OCI-LY3 (cell line): Measurements from ENCODE around the gene STK32C.

Source experiments
- H2AFZ ChIP-seq: fragments of 200-600, 300-600 bp; shearing (Covaris generic); 2 replicates; pipeline ENCODE4 v1.6.0; 2014; ENCODE audit warnings: antibody characterized with exemption, low read depth, low read length
- H3K27ac ChIP-seq: fragments of 200-600, 300-600 bp; sonication (generic); 2 replicates; pipeline ENCODE4 v1.5.1; 2014; ENCODE audit warnings: mild to moderate bottlenecking, low read length, moderate library complexity, mixed read lengths
- H3K27me3 ChIP-seq: fragments of 200-600, 300-600 bp; sonication (generic); 2 replicates; pipeline ENCODE4 v1.6.1; 2014; ENCODE audit warnings: low read depth, low read length, mixed read lengths
- H3K36me3 ChIP-seq: fragments of 200-600, 300-600 bp; sonication (generic); replicated peaks from 2 replicates; pipeline ENCODE3; 2014; ENCODE audit warnings: low read depth, low read length, mixed read lengths
- H3K4me1 ChIP-seq: fragments of 300-600, 200-600 bp; sonication (generic); 2 replicates; pipeline ENCODE4 v1.6.1; 2014; ENCODE audit warnings: low read length, mixed read lengths
- H3K4me2 ChIP-seq: fragments of 200-600, 300-600 bp; sonication (generic); 2 replicates; pipeline ENCODE4 v1.6.1; 2014; ENCODE audit warnings: low read length, mixed read lengths
- H3K4me3 ChIP-seq: fragments of 300-600, 200-600 bp; sonication (generic); 2 replicates; pipeline ENCODE4 v1.5.1; 2014; ENCODE audit warnings: antibody characterized with exemption, mild to moderate bottlenecking, low read length, moderate library complexity
- H3K79me2 ChIP-seq: fragments of 300-600, 200-600 bp; shearing (Covaris generic); 2 replicates; pipeline ENCODE4 v1.6.1; 2014; ENCODE audit warnings: mild to moderate bottlenecking, low read length, mixed read lengths
- H3K9ac ChIP-seq: fragments of 300-600, 200-600 bp; shearing (Covaris generic); 2 replicates; pipeline ENCODE4 v1.6.0; 2014; ENCODE audit warnings: mild to moderate bottlenecking, low read length, moderate library complexity
- H3K9me3 ChIP-seq: fragments of 200-600, 300-600 bp; shearing (Covaris generic); 2 replicates; pipeline ENCODE4 v1.6.1; 2014; ENCODE audit warnings: low read length, mixed read lengths; ENCODE audit not compliant: insufficient read depth
- H4K20me1 ChIP-seq: fragments of 200-600, 300-600 bp; sonication (generic); 2 replicates; pipeline ENCODE4 v1.6.1; 2016; ENCODE audit warnings: low read length, mixed read lengths; ENCODE audit not compliant: insufficient read depth
- CTCF ChIP-seq: fragments of 200-600, 300-600 bp; sonication (generic); IDR thresholded peaks from 2 replicates; pipeline ENCODE4 v1.5.1; 2014; ENCODE audit warnings: antibody characterized with exemption, low read length, low read depth
- EZH2phosphoT487 ChIP-seq: fragments of 200-600 bp; shearing (Covaris generic); IDR thresholded peaks from 2 replicates; pipeline ENCODE4 v1.6.1; 2018; ENCODE audit warnings: antibody characterized with exemption, mixed run types, low read depth

The STK32C gene

GRCh38 chr10:132266594-132267161 is 41.1 kb downstream of the STK32C start:
- H2AFZ ChIP-seq, result no peak overlapping the region
- H3K79me2 ChIP-seq, result no peaks in the 10 kb centered on the region
- H4K20me1 ChIP-seq, result no peaks in the 10 kb centered on the region
- no peaks in the 10 kb centered on the region for H3K27me3 ChIP-seq
- TF ChIP-seq CTCF, result no peak
- no peak for TF ChIP-seq EZH2phosphoT487
- no peak overlapping the region for H3K4me2 ChIP-seq
- H3K27ac ChIP-seq, result no peak overlapping the region
- no peaks in the 10 kb centered on the region for H3K9me3 ChIP-seq
- no peaks in the 10 kb centered on the region for H3K4me1 ChIP-seq
- no peaks in the 10 kb centered on the region for H3K36me3 ChIP-seq
- no peak overlapping the region for H3K4me3 ChIP-seq
- H3K9ac ChIP-seq, result no peak overlapping the region

GRCh38 chr10:132265890-132266496 is 41.8 kb downstream of the STK32C start:
- H3K27me3 ChIP-seq, result no peaks in the 10 kb centered on the region

GRCh38 chr10:132264966-132265889 is 42.5 kb downstream of the STK32C start:
- H3K4me2 ChIP-seq, result no peak overlapping the region
- H3K27me3 ChIP-seq, result no peaks in the 10 kb centered on the region
- no peaks in the 10 kb centered on the region for H3K79me2 ChIP-seq
- no peaks in the 10 kb centered on the region for H3K4me1 ChIP-seq
- H3K36me3 ChIP-seq, result no peaks in the 10 kb centered on the region
- TF ChIP-seq CTCF (no peak), EZH2phosphoT487 (no peak)
- H3K9me3 ChIP-seq, result no peaks in the 10 kb centered on the region
- H4K20me1 ChIP-seq, result no peaks in the 10 kb centered on the region
- no peak overlapping the region for H3K27ac ChIP-seq
- no peak overlapping the region for H3K9ac ChIP-seq
- no peak overlapping the region for H3K4me3 ChIP-seq
- no peak overlapping the region for H2AFZ ChIP-seq

More at GRCh38 chr10:132265890-132266496, 41.8 kb downstream of the STK32C start:
- H3K4me3 ChIP-seq, result no peak overlapping the region
- no peak overlapping the region for H3K4me2 ChIP-seq
- H2AFZ ChIP-seq, result no peak overlapping the region
- no peak overlapping the region for H3K27ac ChIP-seq
- no peak overlapping the region for H3K9ac ChIP-seq
- TF ChIP-seq CTCF (no peak), EZH2phosphoT487 (no peak)
- H4K20me1 ChIP-seq, result no peaks in the 10 kb centered on the region
- H3K9me3 ChIP-seq, result no peaks in the 10 kb centered on the region
- H3K4me1 ChIP-seq, result no peaks in the 10 kb centered on the region
- H3K36me3 ChIP-seq, result no peaks in the 10 kb centered on the region
- no peaks in the 10 kb centered on the region for H3K79me2 ChIP-seq
